Fibroblast of lung (primary cell): ENCODE results near the gene FZD4.
"Not testable (repeated sequence)": the region's sequence is repeated elsewhere in the genome, so short reads cannot be mapped to it uniquely, and the experiment has no call there.

Experiments used
- EZH2 ChIP-seq: IDR thresholded peaks from 2 replicates; pipeline ENCODE4 v1.5.1; 2012; ENCODE audit warnings: low read length, control low read depth, mild to moderate bottlenecking; ENCODE audit errors: missing control alignments
- TF ChIP-seq, protein P1 (sequence below), 2 donors: IDR thresholded peaks in 1 of 2; conservative IDR thresholded peaks in 1 of 2; 1 replicate in 1 of 2; 2 replicates in 1 of 2; pipeline ENCODE4 v1.5.1; 2011 to 2012; ENCODE audit warnings: low read length in 2 of 2, control low read depth in 1 of 2, inconsistent platforms in 1 of 2, low read depth in 1 of 2, mild to moderate bottlenecking in 1 of 2

DNA sequence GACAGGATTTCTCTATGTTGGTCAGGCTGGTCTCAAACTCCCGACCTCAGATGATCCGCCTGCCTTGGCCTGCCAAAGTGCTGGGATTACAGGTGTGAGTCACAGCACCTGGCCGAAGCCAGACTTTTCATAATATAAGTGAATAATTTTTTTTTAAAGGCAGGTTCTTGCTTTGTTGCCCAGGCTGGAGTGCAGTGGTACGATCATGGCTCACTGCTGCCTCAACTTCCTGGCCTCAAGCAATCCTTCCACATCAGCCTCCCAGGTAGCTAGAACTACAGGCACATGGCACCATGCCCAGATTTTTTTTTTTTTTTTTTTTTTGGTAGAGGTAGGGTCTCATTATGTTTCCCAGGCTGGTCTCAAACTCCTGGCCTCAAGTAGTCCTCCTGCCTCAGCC, 49.1 kb upstream of the FZD4 start:
- TF ChIP-seq, protein P1, sequence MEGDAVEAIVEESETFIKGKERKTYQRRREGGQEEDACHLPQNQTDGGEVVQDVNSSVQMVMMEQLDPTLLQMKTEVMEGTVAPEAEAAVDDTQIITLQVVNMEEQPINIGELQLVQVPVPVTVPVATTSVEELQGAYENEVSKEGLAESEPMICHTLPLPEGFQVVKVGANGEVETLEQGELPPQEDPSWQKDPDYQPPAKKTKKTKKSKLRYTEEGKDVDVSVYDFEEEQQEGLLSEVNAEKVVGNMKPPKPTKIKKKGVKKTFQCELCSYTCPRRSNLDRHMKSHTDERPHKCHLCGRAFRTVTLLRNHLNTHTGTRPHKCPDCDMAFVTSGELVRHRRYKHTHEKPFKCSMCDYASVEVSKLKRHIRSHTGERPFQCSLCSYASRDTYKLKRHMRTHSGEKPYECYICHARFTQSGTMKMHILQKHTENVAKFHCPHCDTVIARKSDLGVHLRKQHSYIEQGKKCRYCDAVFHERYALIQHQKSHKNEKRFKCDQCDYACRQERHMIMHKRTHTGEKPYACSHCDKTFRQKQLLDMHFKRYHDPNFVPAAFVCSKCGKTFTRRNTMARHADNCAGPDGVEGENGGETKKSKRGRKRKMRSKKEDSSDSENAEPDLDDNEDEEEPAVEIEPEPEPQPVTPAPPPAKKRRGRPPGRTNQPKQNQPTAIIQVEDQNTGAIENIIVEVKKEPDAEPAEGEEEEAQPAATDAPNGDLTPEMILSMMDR (conservative IDR thresholded peaks at IDR 0.05 in 1 of 2, IDR thresholded peaks at IDR 0.05 in 1 of 2; ENCODE audit: low read depth in 1 of 2, low read length in 2 of 2), result not testable (repeated sequence)
- TF ChIP-seq EZH2, result not testable (repeated sequence)
